ENCODE measurements around the gene ITM2C.
A peak's percentile ranks its signal among the peaks of the same experiment; 100 is the strongest.

Gene ITM2C

DNA sequence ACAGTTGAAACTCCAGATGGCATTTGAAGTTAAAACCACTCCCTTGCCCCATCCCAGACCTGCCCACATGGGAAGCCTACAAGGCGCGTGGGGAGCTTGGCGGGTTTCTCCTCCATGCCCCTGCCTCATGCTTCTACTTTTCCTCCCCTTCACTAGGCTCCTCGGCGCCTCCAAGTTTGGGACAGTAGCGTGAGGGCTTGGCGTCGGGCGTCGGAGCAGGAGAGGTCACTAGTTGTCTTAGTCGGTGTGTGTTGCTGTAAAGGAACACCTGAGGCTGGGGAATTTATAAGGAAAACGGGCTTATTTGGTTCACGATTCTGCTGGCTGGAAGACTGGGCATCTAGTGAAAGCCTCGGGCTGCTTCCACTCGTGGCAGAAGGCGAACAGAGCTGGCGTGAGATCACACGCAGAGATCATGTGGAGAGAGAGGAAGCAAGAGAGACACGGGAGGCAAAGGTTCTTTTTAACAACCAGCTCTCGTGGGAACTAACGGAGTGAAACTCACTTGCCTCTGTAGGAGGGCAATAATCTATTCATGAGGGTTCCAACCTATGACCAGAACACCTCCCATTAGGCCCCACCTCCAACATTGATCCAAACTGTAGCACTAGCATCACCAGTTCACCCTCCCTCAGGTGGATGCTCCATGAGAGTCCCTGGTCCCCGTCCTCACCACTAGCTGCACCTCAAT lies 25.3 kb downstream of the ITM2C start:
- H3K4me3 Mint-ChIP-seq: no peak overlapping the region
- peaks cover 24% of the 10 kb centered on the region for H3K4me1 Mint-ChIP-seq
- ATAC-seq: no peak
- peaks cover 10% of the 10 kb centered on the region for H3K36me3 Mint-ChIP-seq
- no peak for DNase-seq (ENCODE audit: low spot score in 2 of 2)
- no peaks in the 10 kb centered on the region for H3K9me3 Mint-ChIP-seq
- no peak overlapping the region for H3K27ac Mint-ChIP-seq

DNA sequence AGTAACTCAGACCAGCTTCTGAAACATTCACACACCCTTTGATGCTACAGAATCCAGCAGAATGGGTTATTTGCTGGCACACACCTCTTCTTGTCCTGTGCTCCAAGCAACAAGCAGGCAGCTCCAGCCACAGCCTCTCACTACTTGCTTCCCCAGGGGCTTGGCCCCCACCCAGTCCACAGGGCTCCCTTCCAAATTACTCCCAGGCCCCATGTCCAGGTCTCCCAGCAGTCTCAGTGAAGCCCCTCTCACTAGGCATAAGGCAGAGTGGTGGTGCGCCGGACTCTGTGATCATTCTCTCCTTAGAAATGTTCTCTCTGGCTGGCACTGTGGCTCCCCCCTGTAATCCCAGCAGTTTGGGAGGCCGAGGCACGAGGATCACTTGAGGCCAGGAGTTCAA lies 25.9 kb downstream of the ITM2C start:
- ATAC-seq (no peak), DNase-seq (ENCODE audit: low spot score in 2 of 2) (no peak)
- Mint-ChIP-seq H3K4me3 (no peak overlapping the region), H3K4me1 (peaks cover 27% of the 10 kb centered on the region), H3K27ac (no peak overlapping the region), H3K36me3 (peaks cover 10% of the 10 kb centered on the region), H3K9me3 (no peaks in the 10 kb centered on the region)

DNA sequence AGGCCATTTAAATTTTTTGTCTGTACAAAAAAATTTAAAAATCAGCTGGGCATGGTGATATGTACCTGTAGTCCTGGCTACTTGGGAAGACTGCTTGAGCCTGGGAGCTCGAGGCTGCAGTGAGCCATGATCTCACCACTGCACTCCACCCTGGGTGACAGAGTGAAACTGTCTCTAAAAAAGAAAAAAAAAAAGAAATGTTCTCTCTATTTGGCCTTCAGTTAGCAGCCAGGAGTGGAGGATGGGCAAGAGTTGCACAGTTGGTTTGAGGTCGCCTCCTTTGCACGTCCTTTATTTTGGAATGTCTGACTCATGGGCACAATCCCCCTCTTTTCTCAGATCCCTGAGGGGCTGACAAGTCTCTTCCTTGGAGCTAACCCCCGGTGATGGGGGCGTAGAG lies 26.3 kb downstream of the ITM2C start:
- DNase-seq (ENCODE audit: low spot score in 2 of 2) (no peak), ATAC-seq (no peak)
- H3K4me3 Mint-ChIP-seq: no peak overlapping the region
- H3K27ac Mint-ChIP-seq: no peak overlapping the region
- peaks cover 10% of the 10 kb centered on the region for H3K36me3 Mint-ChIP-seq
- no peaks in the 10 kb centered on the region for H3K9me3 Mint-ChIP-seq
- peaks cover 32% of the 10 kb centered on the region for H3K4me1 Mint-ChIP-seq

- H3K36me3 Mint-ChIP-seq: peaks cover 10% of the 10 kb centered on the region
- no peak overlapping the region for H3K27ac Mint-ChIP-seq
- ATAC-seq (no peak), DNase-seq (ENCODE audit: low spot score in 2 of 2) (no peak)
- H3K4me1 Mint-ChIP-seq: peaks cover 33% of the 10 kb centered on the region
- no peaks in the 10 kb centered on the region for H3K9me3 Mint-ChIP-seq
- H3K4me3 Mint-ChIP-seq: no peak overlapping the region
These were observed 26.8 kb downstream of the ITM2C start for GRCh38 chr2:230891509-230891908.

DNA sequence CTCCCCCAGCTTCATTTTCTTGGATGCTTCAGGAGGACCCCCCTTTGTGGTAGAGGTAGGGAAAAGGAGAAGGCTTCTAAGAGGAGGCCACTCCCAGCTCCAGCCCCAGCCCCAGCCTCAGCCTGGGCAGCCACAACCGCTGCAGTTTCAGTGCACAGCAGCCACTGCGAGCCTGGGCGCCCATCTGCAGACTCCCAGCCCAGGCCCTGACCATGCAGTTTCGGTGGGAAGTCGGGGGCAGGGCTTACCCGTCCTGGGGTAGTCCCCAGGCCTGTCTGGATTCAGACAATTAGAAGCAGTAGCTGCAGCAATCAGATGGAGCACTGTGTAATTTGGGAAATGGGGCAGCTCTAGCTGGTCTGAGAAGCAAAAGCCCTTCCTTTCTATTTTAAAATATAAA lies 28.6 kb downstream of the ITM2C start:
- Mint-ChIP-seq H3K4me3 (no peak overlapping the region), H3K27ac (no peak overlapping the region), H3K4me1 (peaks cover 33% of the 10 kb centered on the region), H3K9me3 (no peaks in the 10 kb centered on the region), H3K36me3 (peaks cover 10% of the 10 kb centered on the region)
- no peak for ATAC-seq
- DNase-seq (ENCODE audit: low spot score in 2 of 2): no peak

GRCh38 chr2:230893841-230894781 lies 29.4 kb downstream of the ITM2C start:
- Mint-ChIP-seq H3K9me3 (no peaks in the 10 kb centered on the region), H3K4me3 (no peak overlapping the region), H3K27ac (peak overlapping the region; percentile 43), H3K4me1 (peaks cover 36% of the 10 kb centered on the region), H3K36me3 (peaks cover 6% of the 10 kb centered on the region)
- DNase-seq (ENCODE audit: low spot score in 2 of 2): no peak
- peak; percentile 66 for ATAC-seq

DNA sequence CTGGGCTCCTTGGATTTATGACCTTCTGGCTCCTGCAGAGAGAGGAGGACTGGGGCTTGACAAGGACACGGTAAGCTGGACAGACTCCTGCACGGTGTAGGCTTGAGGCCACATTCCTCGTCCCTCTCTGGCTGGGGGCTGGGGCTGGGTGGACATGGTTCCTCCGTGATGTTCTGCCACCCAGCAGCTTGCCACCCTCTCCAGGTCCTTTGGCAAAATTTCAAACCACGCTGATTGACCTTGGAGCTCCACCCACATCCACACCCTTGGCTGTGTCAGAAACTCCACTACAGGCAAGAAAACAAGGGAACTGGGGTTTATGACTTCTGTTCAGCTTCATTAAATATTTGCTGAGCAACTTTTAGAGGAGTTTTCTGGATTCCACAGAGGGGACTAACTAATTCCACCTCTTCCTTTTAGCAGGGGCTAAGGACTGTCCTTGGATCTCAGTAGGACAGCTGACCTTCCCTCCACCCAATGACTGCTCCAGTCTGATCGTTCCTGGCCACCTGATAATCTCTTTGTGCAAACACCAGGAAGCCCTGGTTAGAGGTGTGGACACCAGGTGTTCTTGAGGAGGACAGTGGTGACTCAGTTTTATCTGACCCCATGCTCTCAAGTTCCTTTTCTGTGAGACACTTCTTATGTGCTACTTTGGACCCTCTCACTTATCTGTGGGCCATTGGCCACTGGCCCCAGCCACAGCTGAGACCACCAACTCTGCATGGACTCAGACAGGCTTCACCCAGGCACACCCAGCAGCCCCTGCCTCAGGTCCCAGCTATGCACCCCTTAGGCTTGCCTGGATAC lies 31.0 kb downstream of the ITM2C start:
- H3K4me1 Mint-ChIP-seq: peaks cover 51% of the 10 kb centered on the region
- H3K4me3 Mint-ChIP-seq: no peak overlapping the region
- ATAC-seq: no peak
- no peak overlapping the region for H3K27ac Mint-ChIP-seq
- H3K36me3 Mint-ChIP-seq: peaks cover 4% of the 10 kb centered on the region
- H3K9me3 Mint-ChIP-seq: no peaks in the 10 kb centered on the region
- DNase-seq (ENCODE audit: low spot score in 2 of 2): no peak

DNA sequence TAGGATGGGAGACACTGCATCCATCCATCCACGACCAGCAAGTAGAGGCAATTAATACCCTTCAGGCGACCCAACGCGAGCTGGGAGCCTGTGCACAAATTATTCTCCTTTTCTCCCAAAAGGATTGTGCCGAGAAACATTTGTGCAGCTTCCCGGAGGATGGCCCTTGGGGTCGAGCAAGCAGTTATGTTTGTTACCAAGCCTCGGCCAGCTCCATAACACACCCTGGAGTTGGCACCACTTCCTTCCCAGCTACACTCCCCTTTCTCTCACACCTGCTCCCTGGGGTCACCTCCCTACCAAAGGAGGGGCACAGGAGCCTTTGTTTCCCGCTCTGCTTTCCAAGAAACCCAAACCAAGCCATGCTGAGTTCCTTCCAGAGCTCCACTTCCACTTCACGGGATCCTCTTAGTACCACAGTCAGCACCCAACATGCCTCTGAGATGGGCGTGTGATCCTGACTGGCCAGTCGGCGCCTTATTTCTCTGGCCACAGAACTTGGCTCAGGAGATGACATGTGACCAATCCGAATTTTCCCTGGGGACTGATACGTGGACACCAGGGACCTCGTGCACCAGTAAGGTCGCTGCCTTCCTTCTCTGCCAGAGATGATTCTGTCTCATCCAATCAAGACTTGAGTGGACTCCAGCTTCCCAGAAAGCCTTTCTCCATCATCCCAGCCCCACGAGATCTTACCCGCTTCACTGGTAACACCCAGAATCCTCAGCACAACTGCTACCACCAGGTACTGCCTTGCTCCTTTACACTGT lies 31.8 kb downstream of the ITM2C start:
- H3K4me1 Mint-ChIP-seq: peaks cover 52% of the 10 kb centered on the region
- H3K36me3 Mint-ChIP-seq: peaks cover 4% of the 10 kb centered on the region
- H3K9me3 Mint-ChIP-seq: no peaks in the 10 kb centered on the region
- H3K27ac Mint-ChIP-seq: peak overlapping the region; percentile 10
- ATAC-seq (no peak), DNase-seq (ENCODE audit: low spot score in 2 of 2) (no peak)
- no peak overlapping the region for H3K4me3 Mint-ChIP-seq

DNA sequence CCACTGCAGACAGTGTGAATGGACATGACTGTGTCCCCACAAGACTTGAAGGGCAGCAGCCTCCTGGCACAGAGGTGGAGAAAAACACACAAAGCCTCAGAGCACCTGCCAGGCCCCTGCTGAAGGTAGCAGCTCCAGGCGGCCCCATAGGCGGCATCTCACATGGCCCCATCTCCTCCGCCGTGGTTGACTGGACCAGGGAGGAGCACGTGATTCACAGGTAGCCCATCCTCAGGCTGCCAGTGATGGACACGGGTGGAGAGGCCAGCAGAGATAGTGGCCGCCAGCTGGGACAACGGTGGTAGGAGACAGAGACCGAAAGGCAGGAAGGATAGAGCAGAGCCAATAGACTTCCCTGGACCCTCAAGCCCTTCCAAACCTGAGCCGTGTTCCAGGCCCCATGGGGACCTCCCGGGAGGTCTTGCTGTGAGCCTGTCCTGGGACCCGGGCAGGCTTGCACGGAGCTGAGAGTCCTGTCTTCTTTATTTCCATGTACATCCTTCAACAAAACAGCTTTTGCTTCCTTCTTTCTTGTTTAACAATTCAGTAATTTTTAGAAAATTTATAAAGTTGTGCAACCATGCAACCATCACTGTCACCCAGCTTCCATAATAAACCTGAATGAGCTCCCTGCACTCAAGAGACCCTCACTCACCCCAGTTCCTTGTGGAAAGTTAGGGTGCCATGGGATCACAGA lies 33.4 kb downstream of the ITM2C start:
- peaks cover 53% of the 10 kb centered on the region for H3K4me1 Mint-ChIP-seq
- H3K27ac Mint-ChIP-seq: no peak overlapping the region
- DNase-seq (ENCODE audit: low spot score in 2 of 2) (no peak), ATAC-seq (no peak)
- no peak overlapping the region for H3K4me3 Mint-ChIP-seq
- H3K36me3 Mint-ChIP-seq: peaks cover 13% of the 10 kb centered on the region
- no peaks in the 10 kb centered on the region for H3K9me3 Mint-ChIP-seq

DNA sequence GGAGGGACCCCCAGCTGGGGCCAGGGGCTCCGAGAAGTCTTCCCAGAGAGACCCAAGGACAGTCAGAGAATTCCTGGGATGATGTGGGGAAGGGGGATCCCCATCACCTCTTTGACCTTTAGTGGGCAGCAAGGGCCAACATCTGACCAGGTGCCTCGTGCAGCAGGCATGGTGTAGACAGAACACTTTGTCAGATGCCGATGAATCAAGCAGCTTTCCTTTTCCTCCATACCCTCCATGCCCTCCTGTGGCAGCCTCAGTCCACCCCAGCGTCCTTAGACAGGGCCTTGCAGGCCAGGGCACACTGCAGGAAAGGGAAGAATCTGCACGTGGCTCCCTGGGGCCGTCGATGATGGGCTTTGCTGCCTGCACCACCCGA lies 34.0 kb downstream of the ITM2C start:
- Mint-ChIP-seq H3K27ac (no peak overlapping the region), H3K4me3 (no peak overlapping the region), H3K4me1 (peaks cover 50% of the 10 kb centered on the region), H3K9me3 (no peaks in the 10 kb centered on the region), H3K36me3 (peaks cover 18% of the 10 kb centered on the region)
- DNase-seq (ENCODE audit: low spot score in 2 of 2) (no peak), ATAC-seq (no peak)

DNA sequence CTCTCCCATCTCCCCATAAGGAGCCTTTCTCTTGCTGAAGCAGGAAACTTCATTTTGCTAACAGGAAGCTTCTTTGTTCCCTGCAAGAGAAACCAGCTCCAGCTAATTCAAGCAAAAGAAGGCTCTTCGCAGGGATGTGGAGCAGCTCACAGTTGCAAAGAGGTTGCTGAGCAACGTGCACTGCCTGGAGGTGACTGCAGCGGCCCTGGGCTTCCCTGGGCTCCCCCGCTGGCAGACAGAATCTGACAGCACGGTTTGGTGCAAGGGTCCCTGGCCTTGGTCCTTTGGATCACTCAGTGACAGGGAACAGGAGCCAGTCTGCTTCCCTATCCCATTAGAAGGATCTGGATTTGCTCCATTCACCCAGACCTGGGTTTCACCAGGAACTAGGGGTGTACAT lies 34.5 kb downstream of the ITM2C start:
- peaks cover 45% of the 10 kb centered on the region for H3K4me1 Mint-ChIP-seq
- ATAC-seq: no peak
- H3K27ac Mint-ChIP-seq: no peak overlapping the region

DNA sequence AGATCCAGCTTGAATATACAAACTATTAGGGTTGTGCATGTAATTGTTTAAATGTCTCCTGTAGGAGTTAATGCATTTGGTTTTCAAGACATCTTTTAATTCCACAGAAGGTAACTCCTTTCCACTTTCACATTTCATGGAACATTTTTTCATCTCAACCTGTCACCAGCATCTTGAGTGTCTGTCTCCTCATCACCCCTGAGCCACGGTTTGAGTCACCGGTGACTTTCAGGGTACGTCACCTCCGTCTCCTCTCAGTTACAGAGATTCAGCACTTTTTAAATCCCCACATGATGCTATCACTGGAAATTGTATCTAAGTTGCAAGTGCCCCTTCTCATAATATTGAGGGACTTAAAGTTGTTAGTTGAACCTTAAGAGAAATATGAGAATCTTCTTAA lies 35.0 kb downstream of the ITM2C start:
- Mint-ChIP-seq H3K4me1 (peaks cover 40% of the 10 kb centered on the region), H3K9me3 (no peaks in the 10 kb centered on the region), H3K27ac (no peak overlapping the region), H3K36me3 (peaks cover 13% of the 10 kb centered on the region), H3K4me3 (no peak overlapping the region)
- no peak for DNase-seq (ENCODE audit: low spot score in 2 of 2)
- peak; percentile 88 for ATAC-seq

More for the DNA sequence above, 34.5 kb downstream of the ITM2C start:
- H3K4me3 Mint-ChIP-seq: no peak overlapping the region
- no peaks in the 10 kb centered on the region for H3K9me3 Mint-ChIP-seq
- no peak for DNase-seq (ENCODE audit: low spot score in 2 of 2)
- peaks cover 18% of the 10 kb centered on the region for H3K36me3 Mint-ChIP-seq

DNA sequence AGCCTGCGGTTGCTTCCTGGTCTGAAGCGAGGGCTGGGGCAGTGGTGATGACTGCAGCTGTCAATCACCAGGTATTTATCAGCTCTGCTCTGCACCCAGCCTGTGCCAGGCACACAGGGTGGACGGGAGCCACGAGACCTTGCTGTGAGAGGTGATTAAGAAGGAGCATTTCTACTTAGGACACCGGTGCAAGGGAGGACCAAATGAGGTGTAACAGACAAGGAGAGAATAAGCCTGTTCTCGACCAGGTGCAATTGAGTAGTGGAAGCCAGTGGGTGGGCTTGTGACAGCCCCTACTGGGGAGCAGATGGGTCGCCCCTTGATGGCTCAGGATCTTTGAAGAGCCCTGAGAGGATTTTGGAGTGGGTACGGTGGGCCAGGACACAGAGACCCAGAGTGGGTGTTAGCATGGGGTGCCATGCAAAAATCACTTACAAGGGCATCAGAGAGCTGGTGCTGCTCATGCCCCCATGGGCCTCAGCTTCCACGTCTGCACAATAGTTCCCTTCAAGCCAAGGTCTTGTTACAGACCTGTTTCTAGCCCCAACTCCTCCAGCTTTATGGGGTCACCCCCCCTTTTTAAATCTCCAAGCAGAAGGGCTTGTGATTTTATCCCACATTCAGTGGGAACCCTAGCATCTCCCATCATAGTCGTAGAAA lies 35.7 kb downstream of the ITM2C start:
- no peak overlapping the region for H3K4me3 Mint-ChIP-seq
- H3K9me3 Mint-ChIP-seq: no peaks in the 10 kb centered on the region
- peaks cover 13% of the 10 kb centered on the region for H3K36me3 Mint-ChIP-seq
- DNase-seq (ENCODE audit: low spot score in 2 of 2) (no peak), ATAC-seq (no peak)
- H3K4me1 Mint-ChIP-seq: peaks cover 42% of the 10 kb centered on the region
- H3K27ac Mint-ChIP-seq: no peak overlapping the region

DNA sequence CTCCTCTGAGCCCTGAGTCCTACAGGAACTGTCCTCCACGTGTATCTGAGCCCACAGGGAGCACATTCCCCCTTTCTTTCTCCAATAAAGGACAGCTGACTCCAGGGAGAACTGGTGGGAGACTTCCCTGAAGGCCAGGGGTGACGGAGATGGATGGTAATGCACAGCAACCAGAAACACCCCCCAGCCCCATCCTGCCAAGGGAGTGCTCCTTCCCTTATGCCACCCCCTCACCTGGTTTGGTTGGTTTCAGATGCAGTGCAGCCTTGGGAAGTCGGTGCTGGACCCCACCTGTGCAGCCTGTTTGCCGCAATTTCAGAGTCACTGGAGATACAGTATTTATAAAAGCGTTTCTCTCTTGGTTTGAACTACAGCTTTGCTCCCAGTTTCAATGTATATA lies 36.3 kb downstream of the ITM2C start:
- Mint-ChIP-seq H3K4me1 (peaks cover 42% of the 10 kb centered on the region), H3K9me3 (no peaks in the 10 kb centered on the region), H3K36me3 (peaks cover 15% of the 10 kb centered on the region), H3K4me3 (no peak overlapping the region), H3K27ac (no peak overlapping the region)
- DNase-seq (ENCODE audit: low spot score in 2 of 2) (no peak), ATAC-seq (no peak)

All from stimulated activated effector memory CD8-positive, alpha-beta T cell treated with anti-CD3 and anti-CD28 coated beads, Interleukin-12 subunit alpha, Interleukin-12 subunit beta, amount 100 ng/mL, for 72 hours (primary cell).